H9 (cell line): ENCODE results near the gene LYRM7. TPM values are rescaled to one million over a fixed set of nuclear protein-coding genes. Genes with fewer than 3 reads are reported as not detected.

Source experiments
- DNase-seq: peaks from one replicate; pipeline ENCODE4 v3.0.0-alpha.2; 2017
- H2AFZ ChIP-seq: one replicate; pipeline ENCODE4 v1.6.1; 2013; ENCODE audit warnings: mild to moderate bottlenecking, low read length, control low read depth, moderate library complexity
- H2AK5ac ChIP-seq: 2 replicates; pipeline ENCODE4 v1.6.1; 2013; ENCODE audit warnings: low read length, control low read depth, mixed read lengths; ENCODE audit not compliant: insufficient read length
- H2BK120ac ChIP-seq: one replicate; pipeline ENCODE4 v1.6.1; 2013; ENCODE audit warnings: low read depth, mild to moderate bottlenecking, low read length, control low read depth, inconsistent platforms; ENCODE audit not compliant: poor library complexity, severe bottlenecking
- H2BK12ac ChIP-seq: 2 replicates; pipeline ENCODE4 v1.6.1; 2013; ENCODE audit warnings: low read length, control low read depth, mixed read lengths, low read depth; ENCODE audit not compliant: insufficient read length
- H2BK15ac ChIP-seq: 2 replicates; pipeline ENCODE4 v1.6.1; 2013; ENCODE audit warnings: low read depth, low read length, control low read depth
- H2BK20ac ChIP-seq: one replicate; pipeline ENCODE4 v1.6.1; 2013; ENCODE audit warnings: low read depth, mild to moderate bottlenecking, low read length, control low read depth, inconsistent platforms; ENCODE audit not compliant: poor library complexity, severe bottlenecking
- H2BK5ac ChIP-seq: 2 replicates; pipeline ENCODE4 v1.6.1; 2013; ENCODE audit warnings: low read length, control low read depth, mixed read lengths; ENCODE audit not compliant: insufficient read length
- H3K14ac ChIP-seq: 2 replicates; pipeline ENCODE4 v1.6.1; 2013; ENCODE audit warnings: low read length, control low read depth; ENCODE audit not compliant: insufficient read depth
- H3K18ac ChIP-seq: 2 replicates; pipeline ENCODE4 v1.6.1; 2013; ENCODE audit warnings: low read depth, mild to moderate bottlenecking, mixed read lengths, low read length, control low read depth; ENCODE audit not compliant: insufficient read length
- H3K23ac ChIP-seq: 2 replicates; pipeline ENCODE4 v1.6.1; 2013; ENCODE audit warnings: low read length, control low read depth, mixed read lengths, low read depth; ENCODE audit not compliant: insufficient read length
- H3K23me2 ChIP-seq: 2 replicates; pipeline ENCODE4 v1.6.1; 2013; ENCODE audit warnings: low read depth, mild to moderate bottlenecking, mixed read lengths, low read length, control low read depth; ENCODE audit not compliant: insufficient read length, poor library complexity, severe bottlenecking
- H3K27ac ChIP-seq: 2 replicates; pipeline ENCODE4 v1.5.1; 2013; ENCODE audit warnings: low read length, control low read depth, mixed read lengths, low read depth; ENCODE audit not compliant: insufficient read length
- H3K27me3 ChIP-seq: 2 replicates; pipeline ENCODE4 v1.6.1; 2013; ENCODE audit warnings: low read length, control low read depth, inconsistent platforms; ENCODE audit not compliant: insufficient read depth
- H3K4ac ChIP-seq: 2 replicates; pipeline ENCODE4 v1.6.1; 2013; ENCODE audit warnings: low read depth, mild to moderate bottlenecking, control low read depth, inconsistent platforms, low read length, moderate library complexity
- H3K4me1 ChIP-seq: 2 replicates; pipeline ENCODE4 v1.6.1; 2013; ENCODE audit warnings: low read length, control low read depth, inconsistent platforms; ENCODE audit not compliant: insufficient read depth
- H3K4me2 ChIP-seq: 2 replicates; pipeline ENCODE4 v1.6.1; 2013; ENCODE audit warnings: low read length, control low read depth, mixed read lengths; ENCODE audit not compliant: insufficient read length, insufficient read depth
- H3K56ac ChIP-seq: 2 replicates; pipeline ENCODE4 v1.6.1; 2013; ENCODE audit warnings: low read depth, mild to moderate bottlenecking, mixed read lengths, low read length, control low read depth; ENCODE audit not compliant: insufficient read length
- H3K79me1 ChIP-seq: 2 replicates; pipeline ENCODE4 v1.6.1; 2013; ENCODE audit warnings: low read depth, mild to moderate bottlenecking, moderate library complexity, low read length, control low read depth, inconsistent platforms; ENCODE audit not compliant: insufficient read depth, poor library complexity, severe bottlenecking
- H3K79me2 ChIP-seq: 2 replicates; pipeline ENCODE4 v1.6.1; 2013; ENCODE audit warnings: low read length, control low read depth, inconsistent platforms; ENCODE audit not compliant: insufficient read depth
- H3K9ac ChIP-seq: 2 replicates; pipeline ENCODE4 v1.6.1; 2013; ENCODE audit warnings: low read length, control low read depth, mixed read lengths; ENCODE audit not compliant: insufficient read length; ENCODE audit errors: extremely low read depth
- H3K9me3 ChIP-seq: one replicate; pipeline ENCODE4 v1.6.1; 2013; ENCODE audit warnings: low read depth, low read length, inconsistent platforms; ENCODE audit not compliant: control insufficient read depth
- H3T11ph ChIP-seq: one replicate; pipeline ENCODE4 v1.6.1; 2013; ENCODE audit warnings: mild to moderate bottlenecking, low read length, control low read depth, inconsistent platforms
- H4K20me1 ChIP-seq: one replicate; pipeline ENCODE4 v1.6.1; 2013; ENCODE audit not compliant: control insufficient read depth, insufficient read length, insufficient read depth
- H4K5ac ChIP-seq: 2 replicates; pipeline ENCODE4 v1.6.1; 2013; ENCODE audit warnings: low read depth, mild to moderate bottlenecking, mixed read lengths, low read length, control low read depth; ENCODE audit not compliant: insufficient read length
- H4K8ac ChIP-seq: replicated peaks from 2 replicates; pipeline ENCODE4 v1.6.1; 2013; ENCODE audit warnings: low read length, control low read depth, mixed read lengths, low read depth; ENCODE audit not compliant: insufficient read length
- H4K91ac ChIP-seq: 2 replicates; pipeline ENCODE4 v1.6.1; 2013; ENCODE audit warnings: low read depth, mild to moderate bottlenecking, moderate library complexity, mixed read lengths, low read length, control low read depth; ENCODE audit not compliant: insufficient read length
- H3K27ac Mint-ChIP-seq, 3 experiments: 2 replicates in 2 of 3; 3 replicates in 1 of 3; pipeline ENCODE4 v1.8.0; 2020 to 2021; ENCODE audit warnings: mixed read lengths in 3 of 3, mild to moderate bottlenecking in 1 of 3, moderate library complexity in 1 of 3
- H3K27me3 Mint-ChIP-seq: 2 replicates; pipeline ENCODE4 v1.8.0; 2021; ENCODE audit warnings: low read depth, mild to moderate bottlenecking, moderate library complexity, mixed read lengths
- H3K36me3 Mint-ChIP-seq, 3 experiments: 2 replicates in 2 of 3; 3 replicates in 1 of 3; pipeline ENCODE4 v1.8.0; 2020 to 2021; ENCODE audit warnings: low read depth in 3 of 3, mixed read lengths in 3 of 3; ENCODE audit not compliant: insufficient read depth in 1 of 3
- H3K4me1 Mint-ChIP-seq, 2 experiments: 2 replicates each; pipeline ENCODE4 v1.8.0; 2020; ENCODE audit warnings: mixed read lengths in 2 of 2
- H3K4me3 Mint-ChIP-seq, 2 experiments: 2 replicates in 1 of 2; 3 replicates in 1 of 2; pipeline ENCODE4 v1.8.0; 2020 to 2021; ENCODE audit warnings: mild to moderate bottlenecking in 2 of 2, mixed read lengths in 2 of 2, moderate library complexity in 1 of 2
- H3K9me3 Mint-ChIP-seq, 2 experiments: 2 replicates in 1 of 2; 3 replicates in 1 of 2; pipeline ENCODE4 v1.8.0; 2020; ENCODE audit warnings: mild to moderate bottlenecking in 2 of 2, mixed read lengths in 2 of 2, moderate library complexity in 1 of 2
- total RNA-seq: library from RNA; stranded (reverse); gene quantifications from 2 replicates; pipeline ENCODE4 v1.2.1, GENCODE V29; 2021
- TF ChIP-seq, protein P1 (sequence below): fragments of 200-600 bp; sonication (generic); conservative IDR thresholded peaks from 3 replicates; pipeline ENCODE4 v1.8.0; 2021; ENCODE audit warnings: antibody characterized with exemption, mild to moderate bottlenecking

LYRM7 gene
- total RNA-seq, 1 experiment from 2014 or later = 7.0 TPM

DNA sequence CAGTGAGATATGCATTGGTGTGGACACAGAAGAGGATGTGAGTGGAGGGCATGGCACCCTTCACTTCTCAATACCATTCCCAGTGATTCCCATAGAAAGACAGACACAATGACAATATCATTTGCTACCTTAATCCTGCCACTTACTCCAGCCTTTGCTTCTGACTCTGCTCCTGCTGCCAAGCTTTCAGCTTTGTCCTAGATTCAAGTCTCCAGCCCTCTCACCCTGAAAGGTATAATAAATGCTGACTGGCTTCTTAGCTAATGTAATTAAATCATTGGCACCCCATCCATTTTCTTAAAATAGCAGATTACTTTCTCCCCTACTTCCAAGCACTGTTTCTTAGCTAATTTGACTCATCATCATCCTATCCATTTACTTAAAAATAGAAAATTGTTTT lies 52.0 kb downstream of the LYRM7 start:
- H3K4me1 ChIP-seq = no peaks in the 10 kb centered on the region
- DNase-seq = no peak
- H3T11ph ChIP-seq = no peak overlapping the region
- H3K79me1 ChIP-seq = no peaks in the 10 kb centered on the region
- no peak overlapping the region for H3K56ac ChIP-seq
- TF ChIP-seq, protein P1, sequence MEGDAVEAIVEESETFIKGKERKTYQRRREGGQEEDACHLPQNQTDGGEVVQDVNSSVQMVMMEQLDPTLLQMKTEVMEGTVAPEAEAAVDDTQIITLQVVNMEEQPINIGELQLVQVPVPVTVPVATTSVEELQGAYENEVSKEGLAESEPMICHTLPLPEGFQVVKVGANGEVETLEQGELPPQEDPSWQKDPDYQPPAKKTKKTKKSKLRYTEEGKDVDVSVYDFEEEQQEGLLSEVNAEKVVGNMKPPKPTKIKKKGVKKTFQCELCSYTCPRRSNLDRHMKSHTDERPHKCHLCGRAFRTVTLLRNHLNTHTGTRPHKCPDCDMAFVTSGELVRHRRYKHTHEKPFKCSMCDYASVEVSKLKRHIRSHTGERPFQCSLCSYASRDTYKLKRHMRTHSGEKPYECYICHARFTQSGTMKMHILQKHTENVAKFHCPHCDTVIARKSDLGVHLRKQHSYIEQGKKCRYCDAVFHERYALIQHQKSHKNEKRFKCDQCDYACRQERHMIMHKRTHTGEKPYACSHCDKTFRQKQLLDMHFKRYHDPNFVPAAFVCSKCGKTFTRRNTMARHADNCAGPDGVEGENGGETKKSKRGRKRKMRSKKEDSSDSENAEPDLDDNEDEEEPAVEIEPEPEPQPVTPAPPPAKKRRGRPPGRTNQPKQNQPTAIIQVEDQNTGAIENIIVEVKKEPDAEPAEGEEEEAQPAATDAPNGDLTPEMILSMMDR = no peak
- H4K20me1 ChIP-seq = no peaks in the 10 kb centered on the region
- no peaks in the 10 kb centered on the region for H3K27me3 ChIP-seq
- H2AK5ac ChIP-seq = no peak overlapping the region
- H2BK20ac ChIP-seq = no peak overlapping the region
- H3K4me2 ChIP-seq = no peak overlapping the region
- no peak overlapping the region for H4K5ac ChIP-seq
- H3K79me2 ChIP-seq = no peaks in the 10 kb centered on the region
- H3K23me2 ChIP-seq = no peaks in the 10 kb centered on the region
- Mint-ChIP-seq H3K4me3 (no peak overlapping the region), H3K27me3 (no peaks in the 10 kb centered on the region), H3K9me3 (no peaks in the 10 kb centered on the region), H3K27ac (no peak overlapping the region), H3K36me3 (no peaks in the 10 kb centered on the region), H3K4me1 (no peaks in the 10 kb centered on the region)
- no peak overlapping the region for H2BK5ac ChIP-seq
- no peak overlapping the region for H3K27ac ChIP-seq
- no peak overlapping the region for H3K9ac ChIP-seq
- H2BK120ac ChIP-seq = no peak overlapping the region
- H3K9me3 ChIP-seq = no peaks in the 10 kb centered on the region
- no peak overlapping the region for H3K4ac ChIP-seq
- H3K23ac ChIP-seq = no peak overlapping the region
- H3K18ac ChIP-seq = no peak overlapping the region
- H2AFZ ChIP-seq = no peak overlapping the region
- H2BK12ac ChIP-seq = no peak overlapping the region
- no peak overlapping the region for H2BK15ac ChIP-seq
- no peak overlapping the region for H3K14ac ChIP-seq
- H4K8ac ChIP-seq = no peak overlapping the region
- H4K91ac ChIP-seq = no peak overlapping the region
